RCC 7860 (cell line): ENCODE data around the gene GNPTAB.
"Not testable (repeated sequence)": the region's sequence is repeated elsewhere in the genome, so short reads cannot be mapped to it uniquely, and the experiment has no call there.

Experiments used
- DNase-seq: peaks from one replicate; pipeline ENCODE4 v3.0.0-alpha.2; 2015; ENCODE audit warnings: low spot score
- FAIRE-seq: peaks from 2 replicates; lab custom pipeline; 2012; peaks lifted over from hg19 to GRCh38; lab: Jason Lieb, UNC

GNPTAB gene

GRCh38 chr12:101854747-101855146 is 24.0 kb upstream of the GNPTAB start:
- FAIRE-seq: no peak

GRCh38 chr12:101852998-101853397 is 22.2 kb upstream of the GNPTAB start:
- DNase-seq (no peak), FAIRE-seq (no peak)

More at GRCh38 chr12:101854747-101855146, 24.0 kb upstream of the GNPTAB start:
- no peak for DNase-seq

GRCh38 chr12:101850199-101850598 is 19.4 kb upstream of the GNPTAB start:
- FAIRE-seq: no peak
- no peak for DNase-seq

DNA sequence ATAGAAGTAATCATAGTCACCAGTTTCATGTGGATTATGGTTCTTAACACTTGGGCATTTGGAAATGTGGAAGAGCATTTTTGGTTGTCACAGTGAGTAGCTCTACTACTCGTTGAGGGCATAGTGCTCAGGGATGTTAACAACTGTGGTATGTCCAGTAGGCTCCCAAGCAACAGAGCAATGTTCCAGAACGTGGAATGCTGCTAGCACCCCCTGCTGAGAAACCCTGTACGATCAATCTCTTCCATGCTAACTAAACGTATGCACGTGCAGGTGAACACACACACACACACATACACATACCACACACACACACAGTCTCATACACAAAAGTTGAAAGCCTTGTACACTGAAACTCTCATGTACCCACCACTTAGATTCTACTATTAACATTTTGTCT is 16.6 kb upstream of the GNPTAB start:
- DNase-seq (no peak), FAIRE-seq (no peak)

GRCh38 chr12:101845137-101845711 is 14.5 kb upstream of the GNPTAB start:
- DNase-seq (no peak), FAIRE-seq (no peak)

- FAIRE-seq (no peak), DNase-seq (no peak)
These were observed 10.3 kb upstream of the GNPTAB start for GRCh38 chr12:101841069-101841468.

GRCh38 chr12:101839324-101840283 is 8.8 kb upstream of the GNPTAB start:
- FAIRE-seq: peak; percentile 28
- peak; percentile 18 for DNase-seq

GRCh38 chr12:101838628-101839323 is 8.0 kb upstream of the GNPTAB start:
- FAIRE-seq (no peak), DNase-seq (no peak)

GRCh38 chr12:101832030-101832429 is 1.3 kb upstream of the GNPTAB start:
- FAIRE-seq: no peak
- no peak for DNase-seq

DNA sequence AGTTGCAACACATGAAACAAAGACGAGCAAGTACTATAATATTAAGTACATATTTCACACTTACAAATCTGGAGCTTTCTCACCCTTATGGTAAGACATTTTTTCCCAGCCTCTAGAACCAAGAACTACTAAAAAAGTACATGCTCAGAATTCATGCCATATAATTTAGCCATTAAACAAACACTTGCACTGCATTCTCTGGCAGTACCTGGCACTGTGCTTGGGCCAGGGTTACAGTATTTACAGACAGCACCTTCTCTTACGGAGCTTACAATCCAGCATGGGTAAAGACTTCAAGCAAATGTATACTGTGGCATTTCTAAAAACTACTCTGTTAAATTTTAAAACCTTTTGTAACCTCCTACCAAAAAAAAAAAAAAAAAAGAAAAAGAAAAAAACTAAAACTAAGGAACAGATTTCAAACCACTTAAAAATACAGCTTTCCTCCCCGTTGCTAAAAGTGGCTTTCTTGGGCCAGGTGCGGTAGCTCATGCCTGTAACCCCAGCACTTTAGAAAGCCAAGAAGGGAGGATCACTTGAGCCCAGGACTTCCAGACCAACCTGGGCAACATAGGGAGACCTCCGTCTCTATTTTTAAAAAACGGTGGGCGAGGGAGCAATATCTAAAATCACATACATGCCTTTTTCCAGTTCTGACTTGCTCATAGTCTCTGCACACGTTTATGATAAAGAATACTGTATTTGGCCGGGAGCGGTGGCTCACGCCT is 956 bp downstream of the GNPTAB start:
- DNase-seq (peak; percentile 12), FAIRE-seq (no peak)

- DNase-seq: no peak
- no peak for FAIRE-seq
These were observed 2.1 kb downstream of the GNPTAB start for GRCh38 chr12:101828463-101829196.

DNA sequence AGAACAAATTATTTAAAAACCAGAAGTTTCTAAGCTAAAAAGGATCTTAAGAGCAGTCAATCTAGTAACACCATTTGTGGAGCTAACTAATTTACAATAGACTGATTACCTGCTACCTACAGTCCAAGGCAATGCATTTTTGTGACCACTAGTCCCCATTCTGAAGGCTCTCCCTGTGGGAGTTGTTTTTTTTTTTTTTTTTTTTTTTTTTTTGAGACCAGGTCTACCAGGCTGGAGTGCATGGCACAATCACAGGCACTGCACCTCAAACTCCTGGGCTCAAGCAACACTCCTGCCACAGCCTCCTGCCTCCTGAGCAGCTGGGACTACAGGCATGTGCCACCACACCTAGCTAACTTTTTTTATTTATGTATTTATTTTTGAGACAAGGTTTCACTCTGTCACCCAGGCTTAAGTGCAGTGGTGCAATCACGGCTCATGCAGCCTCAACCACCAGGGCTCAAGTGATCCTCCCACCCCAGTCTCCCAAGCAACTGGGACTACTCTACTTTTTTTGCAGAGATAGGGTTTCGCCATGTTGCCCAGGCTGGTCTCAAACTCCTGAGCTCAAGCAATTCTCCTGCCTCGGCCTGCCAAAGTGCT is 3.9 kb downstream of the GNPTAB start:
- DNase-seq (no peak), FAIRE-seq (no peak)

GRCh38 chr12:101824831-101825230 is 5.9 kb downstream of the GNPTAB start:
- no peak for FAIRE-seq
- DNase-seq: no peak

GRCh38 chr12:101823891-101824290 is 6.9 kb downstream of the GNPTAB start:
- FAIRE-seq: no peak
- no peak for DNase-seq

DNA sequence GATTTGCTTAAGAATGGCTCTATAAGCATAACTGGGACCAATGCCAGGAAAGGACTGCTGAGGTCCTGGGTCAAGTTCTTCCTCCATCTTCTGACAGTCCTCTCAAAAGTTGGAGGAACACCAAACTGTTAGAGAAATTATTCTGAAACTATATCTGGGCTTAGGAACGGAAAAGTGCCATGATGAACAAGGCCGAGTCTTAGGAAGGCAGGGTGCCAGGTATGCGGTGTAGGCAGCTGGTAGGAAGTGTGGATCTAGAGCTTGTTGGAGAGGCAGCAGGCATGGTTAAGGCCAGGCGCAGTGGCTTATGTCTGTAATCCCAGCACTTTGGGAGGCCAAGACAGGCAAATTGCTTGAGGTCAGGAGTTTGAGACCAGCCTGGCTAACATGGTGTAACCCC is 7.7 kb downstream of the GNPTAB start:
- DNase-seq (no peak), FAIRE-seq (no peak)

- DNase-seq (no peak), FAIRE-seq (no peak)
These were observed 11.3 kb downstream of the GNPTAB start for GRCh38 chr12:101819467-101819866.

DNA sequence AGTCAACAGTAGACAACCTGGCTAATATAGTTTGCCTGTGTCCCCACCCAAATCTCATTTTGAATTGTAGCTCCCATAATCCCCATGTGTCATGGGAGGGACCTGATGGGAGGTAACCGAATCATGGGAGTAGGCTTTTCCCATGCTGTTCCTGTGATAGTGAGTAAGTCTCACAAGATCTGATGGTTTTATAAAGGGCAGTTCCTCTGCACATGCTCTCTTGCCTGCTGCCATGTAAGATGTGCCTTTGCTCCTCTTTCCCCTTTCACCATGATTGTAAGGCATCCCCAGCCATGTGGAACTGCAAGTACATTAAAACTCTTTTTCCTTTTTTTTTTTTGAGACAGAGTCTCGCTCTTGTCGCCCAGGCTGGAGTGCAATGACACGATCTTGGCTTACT is 12.1 kb downstream of the GNPTAB start:
- not testable (repeated sequence) for FAIRE-seq, DNase-seq

GRCh38 chr12:101813117-101813516 is 17.6 kb downstream of the GNPTAB start:
- no peak for FAIRE-seq
- DNase-seq: no peak

DNA sequence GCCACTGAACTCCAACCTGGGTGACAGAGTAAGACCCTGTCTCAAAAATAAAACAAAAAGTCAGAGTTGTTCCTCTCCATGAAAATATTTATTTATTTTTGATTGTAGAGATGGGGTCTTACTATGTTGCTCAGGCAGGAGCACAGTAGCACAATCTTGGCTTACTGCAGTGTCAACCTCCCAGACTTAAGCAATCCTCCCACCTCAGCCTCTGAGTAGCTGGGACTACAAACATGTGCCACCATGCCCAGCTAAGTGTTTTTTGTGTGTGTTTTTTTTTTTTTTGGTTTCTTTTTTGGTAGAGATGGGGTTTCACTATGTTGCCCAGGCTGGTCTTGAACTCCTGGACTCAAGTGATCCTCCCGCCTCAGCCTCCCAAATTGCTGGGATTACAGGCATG is 18.0 kb downstream of the GNPTAB start:
- FAIRE-seq, DNase-seq: not testable (repeated sequence)

DNA sequence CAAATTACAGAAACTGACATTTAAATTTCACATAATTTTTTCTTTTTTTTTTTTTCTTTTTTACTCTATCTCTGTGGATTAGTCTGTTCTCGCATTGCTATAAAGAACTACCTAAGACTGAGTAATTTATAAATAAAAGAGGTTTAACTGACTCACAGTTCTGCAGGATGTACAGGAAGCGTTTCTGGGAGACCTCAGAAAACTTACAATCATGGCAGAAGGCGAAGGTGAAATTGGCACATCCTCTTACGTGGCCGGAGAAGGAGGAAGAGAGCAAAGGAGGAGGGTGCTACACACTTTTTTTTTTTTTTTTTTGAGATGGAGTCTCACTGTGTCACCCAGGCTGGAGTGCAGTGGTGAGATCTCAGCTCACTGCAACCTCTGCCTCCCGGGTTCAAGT is 19.4 kb downstream of the GNPTAB start:
- not testable (repeated sequence) for DNase-seq, FAIRE-seq
